ENCODE measurements around the gene FAM13A. TPM values are rescaled to one million over a fixed set of nuclear protein-coding genes. Genes with fewer than 3 reads are reported as not detected.
"Not testable (repeated sequence)": the region's sequence is repeated elsewhere in the genome, so short reads cannot be mapped to it uniquely, and the experiment has no call there.

The FAM13A gene
- total RNA-seq, 1 experiment from 2014 or later = 60.3 TPM

DNA sequence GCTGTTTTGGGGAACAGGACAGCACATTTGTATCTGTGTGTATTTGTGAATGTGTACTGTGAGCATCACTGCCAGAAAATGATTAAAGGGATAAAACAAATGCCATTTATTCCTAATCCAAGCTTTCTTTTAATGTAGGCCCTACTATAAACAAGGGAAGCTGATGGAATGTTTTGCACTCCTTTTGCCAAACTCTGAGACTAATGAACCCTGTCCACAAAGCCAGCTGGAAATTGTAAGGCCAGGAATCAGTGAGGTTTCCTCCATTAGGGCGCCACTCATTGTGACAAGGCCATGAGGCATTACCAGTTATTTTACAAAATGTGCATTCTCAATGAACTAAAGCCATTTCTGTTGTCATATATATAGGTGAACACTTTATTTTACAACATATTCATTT lies 196.4 kb downstream of the FAM13A start:
- no peaks in the 10 kb centered on the region for H3K9me3 ChIP-seq (replicated peaks)
- no peaks in the 10 kb centered on the region for H3K27me3 ChIP-seq
- no peak overlapping the region; the same call in 1 of the 2 replicates for H3K27ac ChIP-seq
- no peaks in the 10 kb centered on the region for H3K36me3 ChIP-seq
- peak in 1 of 2 experiments; percentile 37 for DNase-seq
- H3K4me3 ChIP-seq = no peak overlapping the region
- H3K4me1 ChIP-seq = peaks cover 14% of the 10 kb centered on the region

DNA sequence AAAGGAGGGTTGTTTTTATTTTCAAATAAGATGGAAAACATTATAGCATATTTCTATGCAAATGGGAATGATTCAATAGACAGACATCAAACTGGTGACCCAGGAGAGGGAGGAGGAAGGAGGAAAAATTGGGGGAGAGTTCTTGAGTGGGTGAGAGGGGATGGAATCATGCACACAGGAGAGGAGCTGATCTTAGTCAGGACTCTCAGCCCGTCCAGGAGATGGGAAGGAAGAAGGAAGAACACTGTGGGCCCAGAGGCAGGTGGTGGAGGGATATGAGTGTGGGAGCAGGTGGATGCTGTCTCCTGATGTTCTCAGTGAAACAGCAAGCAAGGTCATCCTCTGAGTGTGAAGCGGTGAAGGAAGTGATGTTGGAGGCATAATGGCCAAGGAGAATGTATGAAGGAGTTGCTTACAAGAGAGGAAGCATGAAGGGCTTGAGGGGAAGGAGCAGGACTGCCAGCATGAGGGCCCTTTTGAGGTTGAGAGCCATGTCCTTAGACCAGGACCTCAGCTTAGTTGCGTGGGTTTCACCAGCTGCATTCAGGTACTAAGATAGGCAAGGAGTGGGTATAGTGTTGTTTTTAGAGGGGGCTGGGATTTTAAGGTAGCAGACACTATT lies 197.7 kb downstream of the FAM13A start:
- H3K9me3 ChIP-seq (replicated peaks) = no peaks in the 10 kb centered on the region
- no peak overlapping the region for H3K27ac ChIP-seq
- H3K4me3 ChIP-seq = no peak overlapping the region

DNA sequence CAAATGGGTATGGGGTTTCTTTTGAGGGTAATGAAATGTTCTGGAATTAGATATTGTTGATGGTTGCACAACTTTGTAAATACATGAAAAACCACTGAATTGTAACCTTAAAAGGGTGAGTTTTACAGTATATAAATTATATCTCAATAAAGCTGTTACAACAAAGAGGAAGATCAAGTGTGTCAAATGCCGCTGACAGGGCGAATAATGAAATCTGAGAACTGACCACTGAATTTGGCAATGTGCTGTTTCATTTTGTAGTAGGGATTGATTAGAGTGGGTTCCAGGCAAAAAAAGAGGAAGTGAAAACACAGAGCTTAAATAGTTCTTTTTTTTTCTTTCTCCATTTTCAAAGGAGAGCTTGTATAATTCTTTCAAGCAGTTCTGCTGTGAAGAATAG lies 198.2 kb downstream of the FAM13A start:
- Histone ChIP-seq H3K4me1 (peaks cover 7% of the 10 kb centered on the region), H3K9me3 (replicated peaks) (no peaks in the 10 kb centered on the region), H3K36me3 (no peaks in the 10 kb centered on the region), H3K4me3 (no peak overlapping the region), H3K27me3 (no peaks in the 10 kb centered on the region), H3K27ac (no peak overlapping the region)
- no peak for DNase-seq

More for the DNA sequence above, 197.7 kb downstream of the FAM13A start:
- H3K27me3 ChIP-seq = no peaks in the 10 kb centered on the region
- DNase-seq = no peak
- H3K36me3 ChIP-seq = no peaks in the 10 kb centered on the region
- H3K4me1 ChIP-seq = peaks cover 7% of the 10 kb centered on the region

DNA sequence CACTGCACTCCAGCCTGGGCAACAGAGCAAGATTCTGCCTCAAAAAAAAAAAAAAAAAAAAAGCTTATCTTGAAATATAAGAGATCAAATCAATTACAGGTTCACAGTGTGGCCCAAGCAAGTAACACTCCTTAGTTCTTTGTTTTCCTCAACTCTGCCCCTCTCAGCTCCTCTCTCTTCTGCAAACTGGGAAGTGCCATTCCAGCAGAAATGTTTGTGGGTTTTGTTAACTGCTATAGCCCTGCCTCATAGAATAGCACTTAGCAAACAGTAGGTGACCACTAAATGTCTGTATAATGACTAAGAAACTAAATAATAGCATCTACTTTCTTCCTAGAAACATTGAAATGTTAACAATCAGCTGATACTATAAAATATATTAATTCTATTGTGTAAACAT lies 199.4 kb downstream of the FAM13A start:
- no peaks in the 10 kb centered on the region for H3K9me3 ChIP-seq (replicated peaks)

DNA sequence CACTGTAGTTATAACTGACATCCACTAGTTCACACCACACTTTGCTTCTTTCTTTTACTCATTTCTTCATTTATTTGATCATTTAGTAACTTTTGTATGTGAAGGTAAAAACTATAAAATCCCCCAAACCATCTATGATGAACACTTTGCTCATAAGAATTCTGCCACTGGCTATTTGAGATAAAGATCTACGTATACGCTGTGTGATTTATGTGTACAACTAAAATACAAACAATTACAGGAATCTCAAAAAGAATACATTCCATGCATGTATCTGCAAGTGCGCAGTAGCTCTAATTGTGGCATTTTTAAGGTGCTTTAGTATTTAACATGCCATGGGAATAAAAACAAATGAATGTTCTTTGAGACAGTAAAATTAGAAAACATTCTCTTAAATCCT lies 202.5 kb downstream of the FAM13A start:
- no peak for DNase-seq
- Histone ChIP-seq H3K27ac (no peak overlapping the region), H3K9me3 (replicated peaks) (no peaks in the 10 kb centered on the region), H3K36me3 (no peaks in the 10 kb centered on the region), H3K27me3 (no peaks in the 10 kb centered on the region), H3K4me3 (no peak overlapping the region), H3K4me1 (no peaks in the 10 kb centered on the region)

More for the DNA sequence above, 199.4 kb downstream of the FAM13A start:
- Histone ChIP-seq H3K4me3 (no peak overlapping the region), H3K27ac (no peak overlapping the region), H3K4me1 (peaks cover 7% of the 10 kb centered on the region), H3K27me3 (no peaks in the 10 kb centered on the region), H3K36me3 (no peaks in the 10 kb centered on the region)
- DNase-seq = no peak

DNA sequence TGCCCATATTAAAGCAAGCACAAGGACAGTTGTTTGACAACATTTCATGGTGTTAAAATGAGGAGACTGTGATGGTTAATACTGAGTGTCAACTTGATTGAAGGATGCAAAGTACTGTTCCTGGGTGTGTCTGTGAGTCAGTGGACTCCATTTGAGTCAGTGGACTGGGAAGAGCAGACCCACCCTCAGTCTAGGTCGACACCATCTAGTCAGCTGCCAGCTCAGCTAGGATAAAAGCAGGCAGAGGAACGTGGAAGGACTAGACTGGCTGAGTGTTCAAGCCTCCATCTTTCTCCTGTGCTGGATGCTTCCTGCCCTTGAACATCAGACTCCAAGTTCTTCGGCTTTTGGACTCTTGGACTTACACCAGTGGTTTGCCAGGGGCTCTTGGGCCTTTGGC lies 203.4 kb downstream of the FAM13A start:
- not testable (repeated sequence) for H3K27ac ChIP-seq; H3K27me3 ChIP-seq; H3K36me3 ChIP-seq; H3K4me3 ChIP-seq; H3K4me1 ChIP-seq; DNase-seq; H3K9me3 ChIP-seq (replicated peaks)

DNA sequence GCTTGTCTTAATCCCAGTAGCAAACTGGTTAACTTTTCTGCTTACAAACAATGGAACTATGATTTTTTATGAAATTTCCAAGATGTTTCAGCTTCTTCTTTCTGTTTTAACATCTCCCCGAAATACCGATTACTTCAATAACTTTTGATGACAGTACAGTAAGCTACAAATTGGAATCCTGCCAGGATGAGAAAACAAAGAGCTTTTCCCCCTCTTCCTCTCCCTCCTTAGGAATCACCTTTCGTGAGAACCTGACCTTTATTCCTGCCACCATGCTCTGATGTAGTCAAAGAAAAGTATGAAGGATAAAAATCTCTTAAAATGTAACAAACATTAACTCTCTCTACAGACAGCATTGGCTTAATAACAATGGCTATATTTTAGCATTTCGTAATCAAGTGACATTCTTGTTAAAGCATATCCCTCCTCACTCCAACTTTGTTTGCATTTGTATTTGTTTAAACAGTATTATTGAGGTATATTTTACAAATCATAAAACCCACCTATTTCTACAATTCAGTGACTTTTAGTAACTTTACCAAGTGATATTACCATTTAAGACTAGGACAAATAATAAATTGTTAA lies 210.7 kb downstream of the FAM13A start:
- no peak overlapping the region for H3K27ac ChIP-seq
- H3K27me3 ChIP-seq = no peaks in the 10 kb centered on the region
- H3K4me3 ChIP-seq = no peak overlapping the region
- 0 out of 2 replicates have a peak, but pooled peaks cover 2% of the 10 kb centered on the region for H3K4me1 ChIP-seq
- no peak for DNase-seq
- no peaks in the 10 kb centered on the region for H3K9me3 ChIP-seq (replicated peaks)
- no peaks in the 10 kb centered on the region for H3K36me3 ChIP-seq

DNA sequence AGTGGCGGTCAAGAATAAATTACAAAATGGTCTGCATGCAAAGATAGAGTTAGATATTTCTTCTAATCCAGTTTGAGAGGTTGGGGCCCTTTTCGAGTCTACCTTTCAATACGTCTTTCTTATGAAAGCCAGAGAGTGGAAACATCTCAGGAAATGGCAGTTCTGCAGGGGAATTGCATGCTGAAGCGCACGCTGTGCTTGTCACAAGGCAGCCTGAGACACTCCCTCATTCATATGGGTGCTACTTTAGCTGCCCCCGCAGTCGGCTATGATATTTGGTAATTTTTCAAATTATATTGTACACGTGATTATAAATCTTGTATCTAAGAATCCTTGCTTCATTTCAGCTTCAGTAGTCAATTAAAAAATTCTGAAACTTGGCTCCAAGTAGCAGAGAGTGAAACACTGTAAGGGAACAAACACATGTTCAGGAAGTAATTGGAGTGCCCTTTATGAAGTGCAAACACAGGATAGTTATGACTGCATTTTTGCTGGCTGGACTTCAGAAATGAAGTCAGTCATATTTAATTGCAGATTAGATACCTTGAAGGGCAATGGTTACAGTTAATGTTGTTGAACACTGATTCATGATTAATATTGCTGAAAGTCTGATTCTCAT lies 213.8 kb downstream of the FAM13A start:
- Histone ChIP-seq H3K9me3 (replicated peaks) (0 out of 2 replicates have a peak, but pooled peaks cover 3% of the 10 kb centered on the region), H3K27ac (no peak overlapping the region), H3K4me3 (no peak overlapping the region), H3K27me3 (no peaks in the 10 kb centered on the region), H3K36me3 (peaks cover 2% of the 10 kb centered on the region; the same call in 1 of the 2 replicates), H3K4me1 (peaks cover 2% of the 10 kb centered on the region; the same call in 1 of the 2 replicates)
- no peak for DNase-seq

DNA sequence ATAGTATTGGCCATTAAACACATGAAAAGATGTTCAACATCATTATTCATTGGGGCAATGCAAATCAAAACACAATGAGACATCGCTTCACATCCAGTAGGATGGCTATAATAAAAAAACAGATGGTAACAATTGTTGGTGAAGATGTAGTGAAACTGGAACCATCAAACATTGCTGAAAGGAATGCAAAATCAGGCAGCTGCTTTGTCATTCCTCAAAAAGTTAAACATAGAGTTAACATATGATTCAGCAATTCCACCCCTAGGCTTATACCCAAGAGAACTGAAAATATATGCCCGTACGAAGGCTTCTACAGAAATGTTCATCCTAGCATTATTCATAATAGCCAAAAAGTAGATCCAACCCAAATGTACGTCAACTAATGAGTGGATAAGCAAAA lies 215.3 kb downstream of the FAM13A start:
- 0 out of 2 replicates have a peak, but pooled peaks cover 3% of the 10 kb centered on the region for H3K9me3 ChIP-seq (replicated peaks)
- peaks cover 2% of the 10 kb centered on the region; the same call in 1 of the 2 replicates for H3K4me1 ChIP-seq
- no peak for DNase-seq
- H3K36me3 ChIP-seq = peaks cover 2% of the 10 kb centered on the region; the same call in 1 of the 2 replicates
- H3K4me3 ChIP-seq = no peak overlapping the region
- H3K27ac ChIP-seq = no peak overlapping the region
- H3K27me3 ChIP-seq = no peaks in the 10 kb centered on the region

DNA sequence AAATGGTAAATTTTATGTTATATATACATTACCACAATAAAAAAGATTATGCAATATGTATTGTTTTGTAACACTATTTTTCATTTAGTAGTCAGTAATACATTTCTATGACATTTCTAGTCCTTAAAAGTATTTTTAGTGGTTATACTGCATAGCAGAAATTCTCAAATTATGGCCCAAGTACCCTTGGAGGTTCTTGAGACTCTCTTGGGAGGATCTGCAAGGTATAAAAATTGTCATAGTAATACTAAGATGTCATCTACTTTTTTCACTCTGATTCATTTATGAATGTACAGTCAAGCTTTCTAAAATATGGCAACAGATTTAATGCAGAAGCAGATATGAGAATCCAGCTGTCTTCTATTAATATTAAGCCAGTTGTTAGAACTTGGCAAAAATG lies 220.8 kb downstream of the FAM13A start:
- Histone ChIP-seq H3K27me3 (no peaks in the 10 kb centered on the region), H3K9me3 (replicated peaks) (0 out of 2 replicates have a peak, but pooled peaks cover 3% of the 10 kb centered on the region), H3K4me1 (peaks cover 6% of the 10 kb centered on the region), H3K4me3 (no peak overlapping the region), H3K27ac (no peak overlapping the region), H3K36me3 (peaks cover 2% of the 10 kb centered on the region; the same call in 1 of the 2 replicates)
- no peak for DNase-seq

DNA sequence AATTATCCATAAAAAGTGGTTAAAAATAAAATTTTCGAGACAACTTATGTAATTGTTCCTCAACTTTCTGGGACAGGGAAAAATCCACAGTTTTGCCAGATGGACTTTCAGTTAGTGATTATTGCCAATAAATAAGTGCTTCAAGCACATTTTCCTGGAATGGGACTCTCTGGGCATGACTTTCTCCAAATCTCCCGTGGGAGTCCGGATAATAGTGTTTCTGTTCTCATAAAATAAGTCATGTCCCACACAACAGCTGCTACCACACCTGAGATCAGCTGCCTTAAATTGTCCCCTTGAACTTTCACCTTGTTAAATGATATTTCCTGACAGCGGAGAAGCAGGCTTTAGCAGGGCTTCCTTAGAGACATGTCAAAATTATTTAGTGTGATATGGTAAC lies 226.0 kb downstream of the FAM13A start:
- no peaks in the 10 kb centered on the region for H3K27me3 ChIP-seq
- peak; percentile 8 to 55 for DNase-seq
- H3K36me3 ChIP-seq = no peaks in the 10 kb centered on the region
- H3K4me3 ChIP-seq = no peak overlapping the region
- no peaks in the 10 kb centered on the region for H3K9me3 ChIP-seq (replicated peaks)
- H3K27ac ChIP-seq = peak overlapping the region; percentile 3; the same call in 1 of the 2 replicates
- H3K4me1 ChIP-seq = peaks cover 14% of the 10 kb centered on the region

DNA sequence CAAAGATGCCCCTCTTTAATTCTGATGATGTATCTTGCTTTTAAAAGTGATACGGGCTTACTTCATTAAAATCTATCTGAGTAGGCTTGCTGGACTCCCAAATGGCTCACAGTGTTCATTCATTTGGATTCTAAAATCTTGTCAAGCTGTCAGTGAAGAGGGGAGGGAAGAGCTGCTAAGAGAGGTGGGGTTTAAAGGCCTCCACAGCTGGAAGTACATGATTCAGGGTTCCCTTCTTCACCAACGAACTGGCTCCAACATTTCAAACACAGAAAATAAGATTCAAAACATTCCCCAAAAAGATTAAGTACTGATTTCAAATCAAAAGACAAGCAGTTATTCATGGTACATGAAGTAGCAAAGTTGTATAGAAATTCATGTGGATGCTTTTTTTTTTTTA lies 226.4 kb downstream of the FAM13A start:
- DNase-seq = no peak
- peak overlapping the region; percentile 3; the same call in 1 of the 2 replicates for H3K27ac ChIP-seq
- H3K36me3 ChIP-seq = no peaks in the 10 kb centered on the region
- H3K9me3 ChIP-seq (replicated peaks) = no peaks in the 10 kb centered on the region
- no peaks in the 10 kb centered on the region for H3K27me3 ChIP-seq
- H3K4me1 ChIP-seq = peaks cover 14% of the 10 kb centered on the region
- H3K4me3 ChIP-seq = no peak overlapping the region

DNA sequence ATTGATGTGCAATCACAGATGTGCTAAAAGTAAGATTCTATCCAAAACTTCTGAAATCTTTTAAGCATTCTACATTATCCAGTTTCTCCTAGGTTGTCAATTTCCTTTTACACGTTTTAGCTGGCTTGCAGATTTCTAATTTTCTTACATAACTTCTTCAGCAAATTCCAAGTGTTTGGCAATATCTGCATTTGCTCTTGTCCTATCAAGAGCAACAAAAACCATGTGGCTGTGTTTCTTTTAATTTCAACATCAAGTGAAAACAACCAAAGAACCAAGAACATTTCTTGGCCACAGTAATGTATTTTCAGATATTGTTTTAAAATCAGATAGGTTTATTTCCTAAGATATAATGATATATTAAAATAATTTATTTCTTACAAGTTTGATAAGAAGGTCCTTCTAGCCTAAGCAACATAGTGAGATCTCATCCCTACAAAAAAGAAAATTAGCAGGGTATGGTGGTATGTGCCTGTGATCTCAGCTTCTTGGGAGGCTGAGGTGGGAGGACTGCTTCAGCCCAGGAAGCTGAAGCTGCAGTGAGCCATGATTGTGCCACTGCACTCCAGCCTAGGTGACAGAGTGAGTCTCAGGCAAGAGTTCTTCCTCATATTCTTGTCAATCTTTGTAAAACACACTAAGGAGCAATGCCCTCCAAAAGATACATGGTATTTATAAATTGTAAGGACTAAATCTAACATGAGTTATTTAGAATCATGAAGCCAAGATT lies 228.0 kb downstream of the FAM13A start:
- Histone ChIP-seq H3K4me1 (peaks cover 17% of the 10 kb centered on the region), H3K27ac (no peak overlapping the region), H3K36me3 (no peaks in the 10 kb centered on the region), H3K27me3 (no peaks in the 10 kb centered on the region), H3K4me3 (no peak overlapping the region), H3K9me3 (replicated peaks) (no peaks in the 10 kb centered on the region)
- DNase-seq = no peak

DNA sequence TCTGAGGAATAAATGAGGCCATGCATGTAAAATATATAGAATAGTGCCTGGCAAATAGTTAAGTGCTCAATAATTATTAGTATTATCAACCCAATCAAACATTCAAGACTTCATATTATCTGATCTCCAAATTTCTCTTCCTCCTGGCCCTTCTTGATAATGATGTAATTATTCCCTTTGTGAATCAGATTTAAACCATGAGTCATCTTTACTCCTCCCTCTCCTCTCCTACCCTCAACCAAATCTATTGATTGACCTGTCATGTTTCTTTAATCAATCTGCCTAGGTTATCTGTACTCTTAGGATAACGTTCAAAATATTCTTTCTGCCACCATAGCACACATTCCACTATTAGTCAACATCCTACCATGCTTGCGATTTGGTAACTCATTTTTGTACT lies 229.5 kb downstream of the FAM13A start:
- H3K27me3 ChIP-seq = no peaks in the 10 kb centered on the region
- no peaks in the 10 kb centered on the region for H3K9me3 ChIP-seq (replicated peaks)
- no peak for DNase-seq
- no peak overlapping the region for H3K4me3 ChIP-seq
- no peak overlapping the region for H3K27ac ChIP-seq
- no peaks in the 10 kb centered on the region for H3K36me3 ChIP-seq
- peaks cover 18% of the 10 kb centered on the region for H3K4me1 ChIP-seq

DNA sequence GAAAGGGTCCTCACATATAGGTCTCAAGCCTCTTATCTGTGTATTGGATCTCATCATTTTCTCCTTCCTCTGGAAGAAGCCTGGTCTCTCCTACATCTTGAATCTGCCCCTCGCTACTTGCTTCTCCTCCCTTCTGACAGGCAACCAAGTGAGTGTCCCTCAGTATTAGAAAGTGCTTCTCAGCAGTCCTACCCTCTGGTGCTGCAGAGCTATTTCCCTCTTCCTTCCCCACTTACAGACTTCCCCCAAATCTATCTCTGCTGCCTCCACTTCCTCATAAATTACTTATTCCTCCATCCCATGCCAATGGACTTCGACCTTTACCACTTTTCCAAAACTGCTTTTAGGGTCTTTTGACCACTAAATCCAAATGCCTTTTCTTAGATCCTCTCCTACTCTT lies 230.2 kb downstream of the FAM13A start:
- H3K9me3 ChIP-seq (replicated peaks) = no peaks in the 10 kb centered on the region
- no peak for DNase-seq
- no peak overlapping the region for H3K4me3 ChIP-seq
- H3K27me3 ChIP-seq = no peaks in the 10 kb centered on the region
- peaks cover 24% of the 10 kb centered on the region for H3K4me1 ChIP-seq
- no peak overlapping the region for H3K27ac ChIP-seq
- no peaks in the 10 kb centered on the region for H3K36me3 ChIP-seq
